HCT116 (cell line): ENCODE data around the gene GOLM1. TPM values are rescaled to one million over a fixed set of nuclear protein-coding genes. Genes with fewer than 3 reads are reported as not detected.

Experiments used
- ATAC-seq: fragments of 200-7000 bp; cut with Tn5 transposase; 2 replicates; pipeline ENCODE4 v1.9.1; 2020; ENCODE audit warnings: mild to moderate bottlenecking, moderate library complexity
- BruUV-seq: library from RNA; stranded (reverse); fragments of 400-500 nt; replicated peaks from 2 replicates; lab custom pipeline; 2021; lab: Mats Ljungman, UMichigan
- CTCF ChIA-PET: fragments of 300-600 bp; sonication (Branson Sonifier 250); formaldehyde crosslinking; loops from one replicate; lab custom pipeline; 2021; ENCODE audit warnings: antibody characterized with exemption; lab: Charles Lee
- POLR2A ChIA-PET: fragments of 300-600, 350-600 bp; sonication (Branson Sonifier 250); formaldehyde crosslinking; loops from one replicate; lab custom pipeline; 2021; ENCODE audit warnings: antibody characterized with exemption; lab: Charles Lee
- RAD21 ChIA-PET, 2 experiments: fragments of 300-600 bp; sonication (Branson Sonifier 250); formaldehyde crosslinking; loops; one replicate each; lab custom pipeline; 2023; ENCODE audit warnings: low total read pairs in 2 of 2; ENCODE audit not compliant: uncharacterized antibody in 2 of 2, unreplicated experiment in 2 of 2, low non-redundant PET in 1 of 2; lab: Charles Lee
- DNase-seq: peaks from one replicate; pipeline ENCODE4 v3.0.0-alpha.2; 2010; ENCODE audit warnings: low read depth, low spot score
- H2AFZ ChIP-seq: fragments of 200-600 bp; shearing (Covaris generic), sonication (generic); 2 replicates; pipeline ENCODE4 v1.6.1; 2017; ENCODE audit warnings: low read depth, mixed run types, mixed read lengths, antibody characterized with exemption, low read length; ENCODE audit not compliant: poor library complexity, severe bottlenecking
- H3K27ac ChIP-seq: 2 replicates; pipeline ENCODE4 v1.5.1; 2012; ENCODE audit warnings: low read depth, low read length
- H3K27me3 ChIP-seq: fragments of 200-600 bp; sonication (generic); 2 replicates; pipeline ENCODE4 v1.6.1; 2016; ENCODE audit warnings: mixed run types, low read length, mixed read lengths; ENCODE audit not compliant: insufficient read depth
- H3K36me3 ChIP-seq, 2 experiments: fragments of 200-500 bp in 1 of 2; fragments of 200-600 bp in 1 of 2; sonication (Bioruptor generic) in 1 of 2; sonication (generic) in 1 of 2; 2 replicates each; pipeline versions ENCODE4 v1.5.1 to v1.6.1; 2014 to 2016; ENCODE audit warnings: low read length in 2 of 2, inconsistent platforms in 1 of 2, mixed read lengths in 1 of 2, mixed run types in 1 of 2; ENCODE audit not compliant: insufficient read depth in 2 of 2, control insufficient read depth in 1 of 2
- H3K4me1 ChIP-seq, 2 experiments: fragments of 200-600 bp in 1 of 2; sonication (generic) in 1 of 2; 2 replicates each; pipeline versions ENCODE4 v1.5.1 to v1.6.1; 2012 to 2017; ENCODE audit warnings: low read length in 2 of 2, inconsistent platforms in 1 of 2, mild to moderate bottlenecking in 1 of 2, mixed read lengths in 1 of 2, mixed run types in 1 of 2, moderate library complexity in 1 of 2; ENCODE audit not compliant: insufficient read depth in 2 of 2, control insufficient read depth in 1 of 2
- H3K4me2 ChIP-seq: fragments of 200-600 bp; sonication (generic); 2 replicates; pipeline ENCODE4 v1.6.1; 2017; ENCODE audit warnings: mixed run types, low read length, mixed read lengths
- H3K4me3 ChIP-seq, 2 experiments: fragments of 200-600 bp in 1 of 2; sonication (generic) in 1 of 2; replicated peaks in 1 of 2; 2 replicates each; pipeline ENCODE4 v1.5.1; 2011 to 2016; ENCODE audit warnings: low read length in 2 of 2, control low read depth in 1 of 2, low read depth in 1 of 2, mild to moderate bottlenecking in 1 of 2, mixed read lengths in 1 of 2, mixed run types in 1 of 2
- H3K79me2 ChIP-seq: fragments of 200-600 bp; sonication (generic); 2 replicates; pipeline ENCODE4 v1.6.1; 2017; ENCODE audit warnings: mild to moderate bottlenecking, mixed run types, low read length, moderate library complexity, mixed read lengths; ENCODE audit not compliant: insufficient read depth
- H3K9ac ChIP-seq: fragments of 200-600 bp; sonication (generic); 2 replicates; pipeline ENCODE4 v1.6.1; 2016; ENCODE audit warnings: low read length, mixed read lengths
- H3K9me2 ChIP-seq: fragments of 200-600 bp; sonication (generic), shearing (Covaris generic); 2 replicates; pipeline ENCODE4 v1.6.1; 2017; ENCODE audit warnings: mixed run types, mild to moderate bottlenecking, moderate library complexity; ENCODE audit not compliant: insufficient read depth
- H3K9me3 ChIP-seq, 2 experiments: fragments of 200-500 bp in 1 of 2; fragments of 200-600 bp in 1 of 2; sonication (Bioruptor generic) in 1 of 2; sonication (generic) in 1 of 2; 2 replicates each; pipeline ENCODE4 v1.6.1; 2014 to 2017; ENCODE audit warnings: low read length in 2 of 2, mixed read lengths in 2 of 2, inconsistent platforms in 1 of 2, low read depth in 1 of 2, mild to moderate bottlenecking in 1 of 2, mixed run types in 1 of 2, moderate library complexity in 1 of 2; ENCODE audit not compliant: control insufficient read depth in 1 of 2, insufficient read depth in 1 of 2
- H4K20me1 ChIP-seq: fragments of 200-600 bp; sonication (generic), shearing (Covaris generic); 2 replicates; pipeline ENCODE4 v1.6.1; 2017; ENCODE audit warnings: mixed run types, mild to moderate bottlenecking, moderate library complexity; ENCODE audit not compliant: insufficient read depth
- ATF3 ChIP-seq: IDR thresholded peaks from 2 replicates; pipeline ENCODE4 v1.6.1; 2012
- CBX3 ChIP-seq: IDR thresholded peaks from 2 replicates; pipeline ENCODE4 v1.6.1; 2012; ENCODE audit warnings: low read depth
- CEBPB ChIP-seq: IDR thresholded peaks from 2 replicates; pipeline ENCODE4 v1.6.1; 2012; ENCODE audit warnings: low read depth
- CTCF ChIP-seq, 3 experiments: fragments of 200-600 bp in 1 of 3; sonication (generic) in 1 of 3; IDR thresholded peaks in 2 of 3; conservative IDR thresholded peaks in 1 of 3; 2 replicates each; pipeline ENCODE4 v1.5.1; 2012 to 2017; ENCODE audit warnings: low read depth in 2 of 3, low read length in 2 of 3, antibody characterized with exemption in 1 of 3, borderline replicate concordance in 1 of 3, control low read depth in 1 of 3, mild to moderate bottlenecking in 1 of 3, mixed read lengths in 1 of 3, mixed run types in 1 of 3, moderate library complexity in 1 of 3; ENCODE audit not compliant: insufficient read depth in 1 of 3
- ELF1 ChIP-seq: IDR thresholded peaks from 2 replicates; pipeline ENCODE4 v1.6.1; 2012; ENCODE audit warnings: low read depth, borderline replicate concordance
- EZH2 ChIP-seq: fragments of 200-600 bp; sonication (generic); IDR thresholded peaks from 2 replicates; pipeline ENCODE4 v1.6.1; 2017; ENCODE audit warnings: antibody characterized with exemption, mixed run types
- EZH2phosphoT487 ChIP-seq: fragments of 200-600 bp; IDR thresholded peaks from 2 replicates; pipeline ENCODE4 v1.6.1; 2018; ENCODE audit warnings: antibody characterized with exemption, borderline replicate concordance
- FOSL1 ChIP-seq: IDR thresholded peaks from 2 replicates; pipeline ENCODE4 v1.6.1; 2012; ENCODE audit warnings: low read depth
- JUND ChIP-seq: IDR thresholded peaks from 2 replicates; pipeline ENCODE4 v1.6.1; 2012
- POLR2AphosphoS5 ChIP-seq: IDR thresholded peaks from 2 replicates; pipeline ENCODE4 v1.6.1; 2011; ENCODE audit warnings: mild to moderate bottlenecking, low read depth, low read length, moderate library complexity
- SIN3A ChIP-seq: IDR thresholded peaks from 2 replicates; pipeline ENCODE4 v1.6.1; 2012; ENCODE audit warnings: low read depth
- SRF ChIP-seq: IDR thresholded peaks from 2 replicates; pipeline ENCODE4 v1.6.1; 2012; ENCODE audit warnings: low read depth
- ZFX ChIP-seq: fragments of 450-650 bp; IDR thresholded peaks from 2 replicates; pipeline ENCODE4 v1.6.1; 2017
- ZNF274 ChIP-seq: fragments of 200-500 bp; sonication (Bioruptor generic); IDR thresholded peaks from 2 replicates; pipeline ENCODE4 v1.6.1; 2014; ENCODE audit warnings: mild to moderate bottlenecking, low read depth, low read length, inconsistent platforms
- intact Hi-C: fragments of 100-400 bp; cut with micrococcal nuclease; formaldehyde crosslinking; loops from 2 replicates; pipeline ENCODE4 v1.10.0; 2022
- total RNA-seq: library from RNA; stranded (reverse); gene quantifications from one replicate; pipeline ENCODE4 v1.2.1, GENCODE V29; 2021; ENCODE audit not compliant: unreplicated experiment
- TF ChIP-seq, protein P1 (sequence below): IDR thresholded peaks from 2 replicates; pipeline ENCODE4 v1.6.1; 2012
- TF ChIP-seq, protein P2 (sequence below): IDR thresholded peaks from 2 replicates; pipeline ENCODE4 v1.6.1; 2012; ENCODE audit warnings: low read depth

GOLM1 gene
- total RNA-seq, 1 experiment from 2014 or later, result 69.8 TPM

- no peak for DNase-seq
- POLR2A ChIA-PET, result no interaction called here
- Histone ChIP-seq H4K20me1 (no peaks in the 10 kb centered on the region), H3K4me2 (no peak overlapping the region), H3K27me3 (no peaks in the 10 kb centered on the region), H3K9me2 (no peaks in the 10 kb centered on the region), H2AFZ (no peak overlapping the region), H3K4me1 (no peaks in the 10 kb centered on the region), H3K4me3 (no peak overlapping the region), H3K9me3 (no peaks in the 10 kb centered on the region), H3K9ac (no peak overlapping the region), H3K79me2 (no peaks in the 10 kb centered on the region), H3K36me3 (peaks cover 16 to 44% of the 10 kb centered on the region in 2 experiments; a peak in 3 of 4 replicates), H3K27ac (no peak overlapping the region)
- RAD21 ChIA-PET, result no interaction called here
- CTCF ChIA-PET, result interaction anchor here (0.8 kb wide), 1 partner anchor 92 kb away, joined by 3 read pairs; no protein-coding TSS in a partner anchor
- intact Hi-C loops, result no loop called here
- no peak for ATAC-seq
- no TSS peak for BruUV-seq
- TF ChIP-seq ELF1, result no peak
Observed at GRCh38 chr9:85981369-85981768, 118.0 kb downstream of the GOLM1 start.

GRCh38 chr9:85978496-85978895 is 120.9 kb downstream of the GOLM1 start:
- CTCF ChIA-PET, result no interaction called here

More at GRCh38 chr9:85978496-85978895, 120.9 kb downstream of the GOLM1 start:
- ATAC-seq (no peak), DNase-seq (no peak)
- Histone ChIP-seq H3K4me3 (no peak overlapping the region), H3K9me2 (no peaks in the 10 kb centered on the region), H3K9me3 (no peaks in the 10 kb centered on the region), H3K79me2 (no peaks in the 10 kb centered on the region; the same call in 1 of the 2 replicates), H4K20me1 (no peaks in the 10 kb centered on the region), H3K27ac (no peak overlapping the region), H3K27me3 (no peaks in the 10 kb centered on the region), H3K36me3 (peaks cover 23 to 41% of the 10 kb centered on the region in 2 experiments; a peak in 3 of 4 replicates), H3K4me2 (no peak overlapping the region), H3K4me1 (no peaks in the 10 kb centered on the region), H2AFZ (no peak overlapping the region), H3K9ac (no peak overlapping the region)
- intact Hi-C loops, result no loop called here
- no peak for TF ChIP-seq ZFX
- no peak for TF ChIP-seq JUND
- no peak for TF ChIP-seq EZH2phosphoT487
- TF ChIP-seq, protein P1, sequence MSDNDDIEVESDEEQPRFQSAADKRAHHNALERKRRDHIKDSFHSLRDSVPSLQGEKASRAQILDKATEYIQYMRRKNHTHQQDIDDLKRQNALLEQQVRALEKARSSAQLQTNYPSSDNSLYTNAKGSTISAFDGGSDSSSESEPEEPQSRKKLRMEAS, result no peak
- no peak for TF ChIP-seq FOSL1
- TF ChIP-seq ELF1, result no peak
- TF ChIP-seq, protein P2, sequence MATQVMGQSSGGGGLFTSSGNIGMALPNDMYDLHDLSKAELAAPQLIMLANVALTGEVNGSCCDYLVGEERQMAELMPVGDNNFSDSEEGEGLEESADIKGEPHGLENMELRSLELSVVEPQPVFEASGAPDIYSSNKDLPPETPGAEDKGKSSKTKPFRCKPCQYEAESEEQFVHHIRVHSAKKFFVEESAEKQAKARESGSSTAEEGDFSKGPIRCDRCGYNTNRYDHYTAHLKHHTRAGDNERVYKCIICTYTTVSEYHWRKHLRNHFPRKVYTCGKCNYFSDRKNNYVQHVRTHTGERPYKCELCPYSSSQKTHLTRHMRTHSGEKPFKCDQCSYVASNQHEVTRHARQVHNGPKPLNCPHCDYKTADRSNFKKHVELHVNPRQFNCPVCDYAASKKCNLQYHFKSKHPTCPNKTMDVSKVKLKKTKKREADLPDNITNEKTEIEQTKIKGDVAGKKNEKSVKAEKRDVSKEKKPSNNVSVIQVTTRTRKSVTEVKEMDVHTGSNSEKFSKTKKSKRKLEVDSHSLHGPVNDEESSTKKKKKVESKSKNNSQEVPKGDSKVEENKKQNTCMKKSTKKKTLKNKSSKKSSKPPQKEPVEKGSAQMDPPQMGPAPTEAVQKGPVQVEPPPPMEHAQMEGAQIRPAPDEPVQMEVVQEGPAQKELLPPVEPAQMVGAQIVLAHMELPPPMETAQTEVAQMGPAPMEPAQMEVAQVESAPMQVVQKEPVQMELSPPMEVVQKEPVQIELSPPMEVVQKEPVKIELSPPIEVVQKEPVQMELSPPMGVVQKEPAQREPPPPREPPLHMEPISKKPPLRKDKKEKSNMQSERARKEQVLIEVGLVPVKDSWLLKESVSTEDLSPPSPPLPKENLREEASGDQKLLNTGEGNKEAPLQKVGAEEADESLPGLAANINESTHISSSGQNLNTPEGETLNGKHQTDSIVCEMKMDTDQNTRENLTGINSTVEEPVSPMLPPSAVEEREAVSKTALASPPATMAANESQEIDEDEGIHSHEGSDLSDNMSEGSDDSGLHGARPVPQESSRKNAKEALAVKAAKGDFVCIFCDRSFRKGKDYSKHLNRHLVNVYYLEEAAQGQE, result no peak
- TF ChIP-seq CBX3, result no peak
- TF ChIP-seq SRF, result no peak
- TF ChIP-seq ATF3, result no peak
- no peak for TF ChIP-seq EZH2
- no peak for TF ChIP-seq CTCF (IDR thresholded peaks at IDR 0.05 in 2 of 3, conservative IDR thresholded peaks at IDR 0.05 in 1 of 3; ENCODE audit: borderline replicate concordance in 1 of 3, insufficient read depth in 1 of 3, low read depth in 2 of 3, low read length in 2 of 3)
- no peak for TF ChIP-seq POLR2AphosphoS5
- TF ChIP-seq SIN3A, result no peak
- TF ChIP-seq CEBPB, result no peak
- no peak for TF ChIP-seq ZNF274
- RAD21 ChIA-PET, result no interaction called here
- no TSS peak for BruUV-seq
- POLR2A ChIA-PET, result no interaction called here
